Osteoblast (primary cell): Measurements from ENCODE around the gene TRANK1. TPM values are rescaled to one million over a fixed set of nuclear protein-coding genes. Genes with fewer than 3 reads are reported as not detected.
"Not testable (repeated sequence)": the region's sequence is repeated elsewhere in the genome, so short reads cannot be mapped to it uniquely, and the experiment has no call there.

Source experiments
- DNase-seq: peaks from one replicate; pipeline ENCODE4 v3.0.0; 2011; ENCODE audit warnings: low spot score, mixed read lengths; ENCODE audit not compliant: insufficient read length; ENCODE audit errors: missing footprints
- H2AFZ ChIP-seq: 2 replicates; pipeline ENCODE4 v1.6.0; 2011; ENCODE audit warnings: mild to moderate bottlenecking, low read length
- H3K27ac ChIP-seq: 2 replicates; pipeline ENCODE4 v1.5.1; 2011; ENCODE audit warnings: mild to moderate bottlenecking, low read depth, low read length, moderate library complexity
- H3K27me3 ChIP-seq: 2 replicates; pipeline ENCODE4 v1.6.0; 2012; ENCODE audit warnings: mild to moderate bottlenecking, control low read depth, inconsistent platforms, low read length, moderate library complexity; ENCODE audit not compliant: insufficient read depth
- H3K36me3 ChIP-seq: 2 replicates; pipeline ENCODE4 v1.5.1; 2011; ENCODE audit warnings: mild to moderate bottlenecking, low read length, control low read depth, moderate library complexity; ENCODE audit not compliant: insufficient read depth
- H3K4me1 ChIP-seq: 2 replicates; pipeline ENCODE4 v1.5.1; 2011; ENCODE audit warnings: mild to moderate bottlenecking, low read length, control low read depth, moderate library complexity; ENCODE audit not compliant: insufficient read depth
- H3K4me2 ChIP-seq: 2 replicates; pipeline ENCODE4 v1.6.0; 2011; ENCODE audit warnings: mild to moderate bottlenecking, low read length; ENCODE audit not compliant: insufficient read depth
- H3K4me3 ChIP-seq: fragments of 200-600 bp; sonication (generic); 3 replicates; pipeline ENCODE4 v1.5.1; 2012; ENCODE audit warnings: mild to moderate bottlenecking, low read length, inconsistent platforms; ENCODE audit not compliant: insufficient read depth
- H3K79me2 ChIP-seq: 2 replicates; pipeline ENCODE4 v1.6.0; 2012; ENCODE audit warnings: mild to moderate bottlenecking, low read length, control low read depth, inconsistent platforms; ENCODE audit not compliant: insufficient read depth
- H3K9me3 ChIP-seq: 2 replicates; pipeline ENCODE4 v1.5.1; 2011; ENCODE audit warnings: low read depth, low read length, control low read depth
- H4K20me1 ChIP-seq: 2 replicates; pipeline ENCODE4 v1.6.0; 2012; ENCODE audit warnings: mild to moderate bottlenecking, low read length, control low read depth; ENCODE audit not compliant: insufficient read depth
- total RNA-seq: library from RNA; depleted of rRNA; stranded (reverse); fragments of >200 nt; gene quantifications from 2 replicates; pipeline ENCODE4 v1.2.3, GENCODE V29; 2012
- TF ChIP-seq, protein P1 (sequence below): IDR thresholded peaks from 2 replicates; pipeline ENCODE4 v1.5.1; 2011; ENCODE audit warnings: mild to moderate bottlenecking, low read depth, low read length, moderate library complexity; ENCODE audit errors: extremely low read depth

The TRANK1 gene
- total RNA-seq, 1 donor = 30.8 TPM

DNA sequence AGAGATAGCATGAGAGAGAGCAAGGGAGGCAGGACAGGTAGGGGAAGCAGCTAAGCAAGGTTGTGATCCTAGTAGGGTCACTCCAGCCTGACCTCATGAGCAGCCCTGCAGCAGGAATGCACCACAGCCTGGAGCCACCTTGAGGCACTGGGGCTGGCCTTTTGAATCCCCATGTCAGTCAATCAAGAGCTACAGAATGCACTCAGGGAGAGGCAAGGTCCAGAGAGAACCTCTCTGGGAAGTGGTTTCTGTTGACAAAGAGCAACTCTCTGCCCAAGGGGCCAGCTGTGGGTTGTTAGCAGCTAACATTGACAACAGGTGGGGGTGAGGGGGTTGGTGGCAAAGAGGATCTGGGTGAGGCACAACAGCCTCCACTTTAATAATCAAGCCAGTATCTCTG lies 54.6 kb downstream of the TRANK1 start:
- H3K4me1 ChIP-seq = no peaks in the 10 kb centered on the region
- H3K27me3 ChIP-seq = no peaks in the 10 kb centered on the region
- no peak overlapping the region for H2AFZ ChIP-seq
- no peak overlapping the region for H3K4me3 ChIP-seq
- H3K9me3 ChIP-seq = no peaks in the 10 kb centered on the region
- H4K20me1 ChIP-seq = no peaks in the 10 kb centered on the region
- DNase-seq = no peak
- no peaks in the 10 kb centered on the region for H3K79me2 ChIP-seq
- TF ChIP-seq, protein P1, sequence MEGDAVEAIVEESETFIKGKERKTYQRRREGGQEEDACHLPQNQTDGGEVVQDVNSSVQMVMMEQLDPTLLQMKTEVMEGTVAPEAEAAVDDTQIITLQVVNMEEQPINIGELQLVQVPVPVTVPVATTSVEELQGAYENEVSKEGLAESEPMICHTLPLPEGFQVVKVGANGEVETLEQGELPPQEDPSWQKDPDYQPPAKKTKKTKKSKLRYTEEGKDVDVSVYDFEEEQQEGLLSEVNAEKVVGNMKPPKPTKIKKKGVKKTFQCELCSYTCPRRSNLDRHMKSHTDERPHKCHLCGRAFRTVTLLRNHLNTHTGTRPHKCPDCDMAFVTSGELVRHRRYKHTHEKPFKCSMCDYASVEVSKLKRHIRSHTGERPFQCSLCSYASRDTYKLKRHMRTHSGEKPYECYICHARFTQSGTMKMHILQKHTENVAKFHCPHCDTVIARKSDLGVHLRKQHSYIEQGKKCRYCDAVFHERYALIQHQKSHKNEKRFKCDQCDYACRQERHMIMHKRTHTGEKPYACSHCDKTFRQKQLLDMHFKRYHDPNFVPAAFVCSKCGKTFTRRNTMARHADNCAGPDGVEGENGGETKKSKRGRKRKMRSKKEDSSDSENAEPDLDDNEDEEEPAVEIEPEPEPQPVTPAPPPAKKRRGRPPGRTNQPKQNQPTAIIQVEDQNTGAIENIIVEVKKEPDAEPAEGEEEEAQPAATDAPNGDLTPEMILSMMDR = no peak
- no peak overlapping the region for H3K4me2 ChIP-seq
- no peak overlapping the region for H3K27ac ChIP-seq
- H3K36me3 ChIP-seq = peaks cover 14% of the 10 kb centered on the region

DNA sequence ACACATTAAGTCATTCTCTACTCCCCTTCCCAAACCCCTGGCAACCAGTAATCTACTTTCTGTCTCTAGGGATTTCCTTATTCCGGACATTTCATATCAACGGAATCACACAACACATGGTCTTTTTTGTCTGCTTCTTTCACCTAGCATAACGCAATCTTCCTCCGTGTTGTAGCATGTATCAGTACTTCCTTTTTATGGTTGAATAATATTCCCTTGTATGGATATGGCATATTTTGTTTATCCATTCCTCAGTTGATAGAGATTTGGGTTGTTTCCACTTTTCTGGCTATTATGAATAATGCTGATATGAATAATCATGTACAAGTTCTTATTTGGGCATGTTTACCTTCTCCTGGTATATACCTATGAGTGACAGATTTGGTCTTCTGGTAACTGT lies 63.1 kb downstream of the TRANK1 start:
- no peaks in the 10 kb centered on the region for H3K4me1 ChIP-seq
- no peaks in the 10 kb centered on the region for H3K36me3 ChIP-seq
- no peak overlapping the region for H3K27ac ChIP-seq
- no peaks in the 10 kb centered on the region for H3K27me3 ChIP-seq
- H3K4me2 ChIP-seq = no peak overlapping the region
- H3K4me3 ChIP-seq = no peak overlapping the region
- no peak overlapping the region for H2AFZ ChIP-seq
- TF ChIP-seq, protein P1 = no peak
- H4K20me1 ChIP-seq = no peaks in the 10 kb centered on the region
- DNase-seq = no peak
- no peaks in the 10 kb centered on the region for H3K9me3 ChIP-seq
- no peaks in the 10 kb centered on the region for H3K79me2 ChIP-seq

DNA sequence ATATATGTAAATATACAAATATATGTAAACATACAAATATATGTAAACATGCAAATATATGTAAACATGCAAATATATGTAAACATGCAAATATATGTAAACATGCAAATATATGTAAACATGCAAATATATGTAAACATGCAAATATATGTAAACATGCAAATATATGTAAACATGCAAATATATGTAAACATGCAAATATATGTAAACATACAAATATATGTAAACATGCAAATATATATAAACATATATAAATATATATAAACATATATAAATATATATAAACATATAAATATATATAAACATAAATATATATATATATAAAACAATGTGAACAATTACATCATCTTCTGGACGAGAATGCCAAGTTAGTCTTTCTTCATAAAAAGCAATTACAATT lies 65.0 kb downstream of the TRANK1 start:
- H2AFZ ChIP-seq, H3K9me3 ChIP-seq, H3K4me1 ChIP-seq, H3K27me3 ChIP-seq, H3K27ac ChIP-seq, H3K36me3 ChIP-seq, H3K4me2 ChIP-seq, DNase-seq, H3K4me3 ChIP-seq, H4K20me1 ChIP-seq, H3K79me2 ChIP-seq: not testable (repeated sequence)

DNA sequence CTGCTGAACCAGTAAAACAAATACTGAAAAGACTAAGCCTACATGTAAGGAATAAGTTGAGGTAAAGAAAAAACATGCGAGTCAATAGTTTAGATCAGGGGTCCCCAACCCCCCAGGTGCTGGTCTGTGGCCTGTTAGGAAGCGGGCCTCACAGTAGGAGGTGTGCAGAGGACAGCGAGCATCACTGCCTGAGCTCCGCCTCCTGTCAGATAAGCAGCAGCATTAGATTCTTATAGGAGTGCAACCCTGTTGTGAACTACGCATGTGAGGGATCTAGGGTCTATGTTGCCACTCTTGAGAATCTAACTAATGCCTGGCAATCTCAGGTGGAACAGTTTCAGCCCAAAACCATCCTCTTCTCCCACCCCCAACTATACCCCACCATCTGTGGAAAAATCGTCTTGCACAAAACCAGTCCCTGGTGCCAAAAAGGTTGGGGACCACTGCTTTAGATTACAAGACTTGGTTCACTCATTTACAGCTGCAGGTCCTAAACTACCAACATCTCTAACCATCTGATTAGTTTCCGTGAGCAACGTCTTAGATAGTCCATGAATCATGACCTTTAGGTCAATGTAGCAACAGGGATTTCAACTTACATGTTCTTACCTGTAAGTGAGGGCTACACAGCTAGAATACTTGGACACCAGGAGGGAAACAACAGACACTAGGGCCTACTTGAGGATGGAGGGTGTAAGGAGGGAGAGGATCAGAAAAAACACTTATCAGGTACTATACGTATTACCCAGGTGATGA lies 66.7 kb downstream of the TRANK1 start:
- no peaks in the 10 kb centered on the region for H3K9me3 ChIP-seq
- H3K36me3 ChIP-seq = no peaks in the 10 kb centered on the region
- no peaks in the 10 kb centered on the region for H3K79me2 ChIP-seq
- H3K27me3 ChIP-seq = no peaks in the 10 kb centered on the region
- no peak overlapping the region for H2AFZ ChIP-seq
- TF ChIP-seq, protein P1 = no peak
- no peak overlapping the region for H3K4me3 ChIP-seq
- H4K20me1 ChIP-seq = no peaks in the 10 kb centered on the region
- no peaks in the 10 kb centered on the region for H3K4me1 ChIP-seq
- no peak overlapping the region for H3K4me2 ChIP-seq
- DNase-seq = no peak
- H3K27ac ChIP-seq = no peak overlapping the region
